Spleen (tissue), 13 donors: ENCODE results near the gene INPP5D. TPM values are rescaled to one million over a fixed set of nuclear protein-coding genes. Genes with fewer than 3 reads are reported as not detected.

ENCODE experiments used
- DNase-seq: peaks from one replicate; pipeline ENCODE4 v3.0.0-alpha.2; 2020
- H3K27ac ChIP-seq, 8 donors: fragments of 200-600 bp; sonication (generic) in 7 of 8; 1 replicate in 4 of 8; 2 replicates in 4 of 8; pipeline versions ENCODE4 v1.5.0 to v1.8.0; 2016 to 2021; ENCODE audit warnings: inconsistent platforms in 4 of 8, mild to moderate bottlenecking in 4 of 8, moderate library complexity in 1 of 8
- H3K27me3 ChIP-seq, 7 donors: fragments of 200-600 bp; sonication (generic) in 6 of 7; replicated peaks in 1 of 7; 1 replicate in 4 of 7; 2 replicates in 3 of 7; pipeline versions ENCODE4 v1.5.0 to v1.8.0; 2016 to 2021; ENCODE audit warnings: inconsistent platforms in 3 of 7, mild to moderate bottlenecking in 1 of 7
- H3K36me3 ChIP-seq, 6 donors: fragments of 200-600 bp; sonication (generic) in 5 of 6; 1 replicate in 4 of 6; 2 replicates in 2 of 6; pipeline versions ENCODE4 v1.5.0 to v1.8.0; 2016 to 2021; ENCODE audit warnings: inconsistent platforms in 2 of 6
- H3K4me1 ChIP-seq, 6 donors: fragments of 200-600 bp; sonication (generic) in 5 of 6; 1 replicate in 3 of 6; 2 replicates in 3 of 6; pipeline versions ENCODE4 v1.5.0 to v1.8.0; 2016 to 2021; ENCODE audit warnings: inconsistent platforms in 3 of 6
- H3K4me3 ChIP-seq, 8 donors: fragments of 200-600 bp; sonication (generic) in 7 of 8; 1 replicate in 4 of 8; 2 replicates in 4 of 8; pipeline versions ENCODE4 v1.5.0 to v1.8.0; 2016 to 2021; ENCODE audit warnings: inconsistent platforms in 4 of 8, mild to moderate bottlenecking in 4 of 8, moderate library complexity in 2 of 8
- H3K9me3 ChIP-seq, 8 donors: fragments of 200-600 bp; sonication (generic) in 7 of 8; 1 replicate in 4 of 8; 2 replicates in 4 of 8; pipeline versions ENCODE4 v1.5.0 to v1.8.0; 2016 to 2021; ENCODE audit warnings: inconsistent platforms in 4 of 8
- CTCF ChIP-seq, 11 experiments: fragments of 200-600 bp in 7 of 11; fragments of 450-650 bp in 4 of 11; sonication (generic) in 4 of 11; IDR thresholded peaks in 8 of 11; conservative IDR thresholded peaks in 3 of 11; 1 replicate in 7 of 11; 2 replicates in 4 of 11; pipeline versions ENCODE4 v1.4.0 to v1.8.0; 2016 to 2021; ENCODE audit warnings: antibody characterized with exemption in 11 of 11, inconsistent platforms in 4 of 11, mild to moderate bottlenecking in 1 of 11
- POLR2A ChIP-seq, 3 donors: fragments of 450-650 bp; IDR thresholded peaks; one replicate each; pipeline ENCODE4 v1.5.1; 2017; ENCODE audit warnings: antibody characterized with exemption in 3 of 3, mild to moderate bottlenecking in 1 of 3
- POLR2AphosphoS5 ChIP-seq, 3 donors: sonication (generic); formaldehyde crosslinking; IDR thresholded peaks; one replicate each; pipeline ENCODE4 v1.5.1; 2017; ENCODE audit warnings: antibody characterized with exemption in 3 of 3
- WGBS, 5 donors: extraction: QIAGEN DNeasy Blood & Tissue Kit in 3 of 5; methylation state at CpG; one replicate each; pipeline versions ENCODE4 v1.1.5 to v1.1.7; 2013 to 2018; 5-methylcytosine and 5-hydroxymethylcytosine counted together
- intact Hi-C: fragments of 100-400 bp; cut with DNase I; formaldehyde crosslinking; loops from one replicate; pipeline ENCODE4 v1.15.0; 2023; ENCODE audit warnings: low total_unique reads
- long read RNA-seq, 2 donors: transcript quantifications; one replicate each; lab custom pipeline, GENCODE V29; 2026
- polyA plus RNA-seq, 3 donors: library from polyadenylated mRNA; stranded (reverse); fragments of 200-250 nt; gene quantifications; one replicate each; pipeline ENCODE4 v1.2.1, GENCODE V29; 2013
- total RNA-seq, 7 donors: library from RNA; depleted of rRNA in 3 of 7; stranded (reverse); fragments of >200 nt in 3 of 7; fragmentation: NEBNext Ultra II Directional in 4 of 7; extraction: Animal tissue kit (Norgen Biotek cat#: 25700) in 4 of 7; gene quantifications; one replicate each; pipeline versions ENCODE4 v1.1.0 to v1.2.1, GENCODE V29; 2016 to 2021
- donor health status: healthy with polysubstance abuse.
- donor health status: DM: no; HTN: no; CAD: no; lungs with moderate emphysema.
- donor health status: DM: no; HTN: no; CAD: no.
- donor health status: Bipolar disorder and iron deficiency.
- donor health status: healthy.
- donor health status: DM: no; HTN: no; CAD: no.
- donor health status: DM: yes; HTN: yes; CAD: no.

The INPP5D gene
- total RNA-seq (100 to 1,000 TPM; 172 to 246 (median 186) TPM), polyA plus RNA-seq (10 to 100 TPM; 71.1 to 97.8 (median 97.4) TPM)
- long read RNA-seq, donor 1, full-length matches to known transcripts, result 1 of 17 reads
- long read RNA-seq, donor 1, partial matches to known transcripts, result 16 of 17 reads
- long read RNA-seq, donor 1, other reads (novel, unspliced or antisense), result 0 of 17 reads
- long read RNA-seq, donor 2, full-length matches to known transcripts, result 1 of 1 reads
- long read RNA-seq, donor 2, partial matches to known transcripts, result 0 of 1 reads
- long read RNA-seq, donor 2, other reads (novel, unspliced or antisense), result 0 of 1 reads

- Histone ChIP-seq H3K36me3 (peaks cover 0 to 33% (median 4%) of the 10 kb centered on the region in 6 donors), H3K4me1 (peaks cover 39 to 69% (median 55%) of the 10 kb centered on the region in 6 donors), H3K27ac (peak within 1 kb of the TSS; percentile 89 to 97 (median 94)), H3K9me3 (no peaks in the 10 kb centered on the region), H3K4me3 (peak within 1 kb of the TSS; percentile 64 to 98 (median 84)), H3K27me3 (no peaks in the 10 kb centered on the region)
- DNase-seq, result peak; percentile 95
- 4 to 8% (median 6%) methylated on average over 18 to 26 of the region's 26 CpGs for WGBS, 5 donors
- TF ChIP-seq POLR2AphosphoS5 (IDR thresholded peaks at IDR 0.05), result peak; percentile 91 to 97 (median 95)
- TF ChIP-seq POLR2A (IDR thresholded peaks at IDR 0.05), result peak; percentile 59 to 82 (median 69)
- TF ChIP-seq CTCF (IDR thresholded peaks at IDR 0.05 in 8 of 11, conservative IDR thresholded peaks at IDR 0.05 in 3 of 11), result peak in 5 of 11 experiments; percentile 11 to 42 (median 27)
- intact Hi-C loops, result loop anchor here (10.0 kb wide), 2 partner anchors 65 to 195 kb away; partner anchors contain the start of gene ATG16L1
These were observed at the start of gene INPP5D for GRCh38 chr2:233059797-233060500. INPP5D (plus strand) TSS chr2:233060342; CDS start chr2:233060479, 137 bp downstream.

GRCh38 chr2:233010569-233011267, 49.4 kb upstream of the INPP5D start:
- peak; percentile 55 for DNase-seq
- H3K4me1 ChIP-seq, result peaks cover 5 to 20% (median 15%) of the 10 kb centered on the region in 6 donors

GRCh38 chr2:233011268-233011650, 48.9 kb upstream of the INPP5D start:
- no peak overlapping the region for H3K4me3 ChIP-seq
- no peaks in the 10 kb centered on the region for H3K36me3 ChIP-seq
- H3K27me3 ChIP-seq, result no peaks in the 10 kb centered on the region
- TF ChIP-seq POLR2A (IDR thresholded peaks at IDR 0.05), result no peak
- no peak for TF ChIP-seq CTCF (IDR thresholded peaks at IDR 0.05 in 8 of 11, conservative IDR thresholded peaks at IDR 0.05 in 3 of 11)
- TF ChIP-seq POLR2AphosphoS5 (IDR thresholded peaks at IDR 0.05), result no peak
- peak; percentile 49 for DNase-seq
- WGBS, 5 donors, result 87 to 93% (median 89%) methylated on average over 6 of the region's 6 CpGs
- H3K4me1 ChIP-seq, result peaks cover 5 to 20% (median 15%) of the 10 kb centered on the region in 6 donors
- no peaks in the 10 kb centered on the region for H3K9me3 ChIP-seq
- intact Hi-C loops, result no loop called here
- no peak overlapping the region for H3K27ac ChIP-seq

More at GRCh38 chr2:233010569-233011267, 49.4 kb upstream of the INPP5D start:
- TF ChIP-seq POLR2A (IDR thresholded peaks at IDR 0.05) (no peak), POLR2AphosphoS5 (IDR thresholded peaks at IDR 0.05) (no peak), CTCF (IDR thresholded peaks at IDR 0.05 in 8 of 11, conservative IDR thresholded peaks at IDR 0.05 in 3 of 11) (no peak)
- intact Hi-C loops, result no loop called here
- no peaks in the 10 kb centered on the region for H3K9me3 ChIP-seq
- H3K36me3 ChIP-seq, result no peaks in the 10 kb centered on the region
- no peak overlapping the region for H3K27ac ChIP-seq
- H3K4me3 ChIP-seq, result no peak overlapping the region
- 88 to 95% (median 93%) methylated on average over 9 of the region's 9 CpGs for WGBS, 5 donors
- H3K27me3 ChIP-seq, result no peaks in the 10 kb centered on the region
